ENCODE results near the gene CALD1.

DNA sequence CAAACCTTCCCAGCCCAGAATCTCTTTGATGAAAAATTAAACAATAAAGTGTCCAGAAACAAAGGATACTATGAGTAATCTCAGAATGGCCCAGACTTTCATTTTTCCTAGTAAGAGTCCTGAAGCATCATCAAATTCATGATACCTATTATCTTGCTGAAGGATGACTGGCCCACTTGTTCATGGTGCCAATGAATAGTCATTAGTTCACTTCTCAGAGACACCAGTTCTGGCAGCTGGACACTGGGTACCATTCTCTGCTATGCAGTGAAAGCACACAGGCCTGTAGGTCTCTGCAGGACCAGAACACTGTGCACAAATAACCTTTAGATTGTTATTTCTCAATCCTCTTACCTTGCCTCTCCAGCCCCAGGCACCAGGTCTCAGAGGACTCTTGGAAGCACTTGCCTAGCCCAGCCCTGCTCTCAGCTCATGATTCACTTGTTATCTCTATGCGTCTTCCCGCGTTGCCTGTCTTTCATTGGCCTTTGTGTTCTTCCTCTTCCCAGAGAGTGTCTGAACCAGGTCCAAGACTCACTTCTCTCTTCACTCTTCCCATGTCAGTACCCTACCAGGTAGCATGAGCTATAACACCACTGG lies 108.8 kb downstream of the CALD1 start:
- TF ChIP-seq POLR2A (IDR thresholded peaks at IDR 0.05; ENCODE audit: low read depth, low read length), result no peak
- no peak for TF ChIP-seq TAF1 (IDR thresholded peaks at IDR 0.05; ENCODE audit: borderline replicate concordance, low read depth, low read length)
